ENCODE results near the gene CCDC14.
A peak's percentile ranks its signal among the peaks of the same experiment; 100 is the strongest.
"Not testable (repeated sequence)": the region's sequence is repeated elsewhere in the genome, so short reads cannot be mapped to it uniquely, and the experiment has no call there.

CCDC14 gene, protein sequence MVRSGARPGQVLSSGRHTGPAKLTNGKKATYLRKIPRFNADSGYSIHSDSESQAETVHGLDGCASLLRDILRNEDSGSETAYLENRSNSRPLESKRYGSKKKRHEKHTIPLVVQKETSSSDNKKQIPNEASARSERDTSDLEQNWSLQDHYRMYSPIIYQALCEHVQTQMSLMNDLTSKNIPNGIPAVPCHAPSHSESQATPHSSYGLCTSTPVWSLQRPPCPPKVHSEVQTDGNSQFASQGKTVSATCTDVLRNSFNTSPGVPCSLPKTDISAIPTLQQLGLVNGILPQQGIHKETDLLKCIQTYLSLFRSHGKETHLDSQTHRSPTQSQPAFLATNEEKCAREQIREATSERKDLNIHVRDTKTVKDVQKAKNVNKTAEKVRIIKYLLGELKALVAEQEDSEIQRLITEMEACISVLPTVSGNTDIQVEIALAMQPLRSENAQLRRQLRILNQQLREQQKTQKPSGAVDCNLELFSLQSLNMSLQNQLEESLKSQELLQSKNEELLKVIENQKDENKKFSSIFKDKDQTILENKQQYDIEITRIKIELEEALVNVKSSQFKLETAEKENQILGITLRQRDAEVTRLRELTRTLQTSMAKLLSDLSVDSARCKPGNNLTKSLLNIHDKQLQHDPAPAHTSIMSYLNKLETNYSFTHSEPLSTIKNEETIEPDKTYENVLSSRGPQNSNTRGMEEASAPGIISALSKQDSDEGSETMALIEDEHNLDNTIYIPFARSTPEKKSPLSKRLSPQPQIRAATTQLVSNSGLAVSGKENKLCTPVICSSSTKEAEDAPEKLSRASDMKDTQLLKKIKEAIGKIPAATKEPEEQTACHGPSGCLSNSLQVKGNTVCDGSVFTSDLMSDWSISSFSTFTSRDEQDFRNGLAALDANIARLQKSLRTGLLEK

DNA sequence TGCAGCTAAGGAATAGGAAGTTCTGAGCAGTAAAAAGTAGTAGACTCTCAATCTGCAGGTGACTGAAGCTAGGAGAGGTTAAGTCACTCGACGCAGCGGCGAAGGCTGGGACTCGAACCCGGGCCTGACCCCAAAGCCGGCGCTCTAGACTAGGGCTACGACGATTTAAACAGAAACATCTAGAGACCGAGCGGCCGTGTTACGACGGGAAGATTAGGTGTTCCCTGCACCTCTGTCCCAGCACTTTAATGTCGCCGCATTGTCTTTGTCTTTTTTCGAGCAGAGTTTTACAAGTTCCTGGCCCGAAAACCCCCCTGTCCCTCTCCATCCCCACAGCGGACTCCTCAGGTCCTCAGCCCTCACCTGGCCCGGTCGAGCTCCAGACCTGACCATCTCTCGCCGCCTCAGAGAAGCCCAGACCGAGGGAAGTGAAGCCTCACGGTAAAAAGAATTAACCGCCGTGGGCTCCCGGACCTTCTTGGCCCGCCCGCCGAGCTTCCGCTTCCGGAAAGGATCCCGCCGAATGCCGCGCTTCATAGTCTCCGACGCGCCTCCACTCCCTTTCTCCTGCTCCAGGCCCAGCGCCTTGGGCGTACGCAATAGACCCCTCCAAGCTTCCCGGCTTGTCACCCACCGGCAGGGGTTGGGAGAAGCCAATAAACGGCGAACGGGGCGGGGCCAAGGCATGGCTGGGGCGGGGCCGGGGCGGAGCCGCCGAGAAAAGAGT, at the start of gene CCDC14:
CCDC14 (minus strand) TSS at position 449 of the 727 bp plus-strand sequence; CDS start at position 393, 56 bp downstream.
- DNase-seq (ENCODE audit: low read depth), result peak; percentile 96

DNA sequence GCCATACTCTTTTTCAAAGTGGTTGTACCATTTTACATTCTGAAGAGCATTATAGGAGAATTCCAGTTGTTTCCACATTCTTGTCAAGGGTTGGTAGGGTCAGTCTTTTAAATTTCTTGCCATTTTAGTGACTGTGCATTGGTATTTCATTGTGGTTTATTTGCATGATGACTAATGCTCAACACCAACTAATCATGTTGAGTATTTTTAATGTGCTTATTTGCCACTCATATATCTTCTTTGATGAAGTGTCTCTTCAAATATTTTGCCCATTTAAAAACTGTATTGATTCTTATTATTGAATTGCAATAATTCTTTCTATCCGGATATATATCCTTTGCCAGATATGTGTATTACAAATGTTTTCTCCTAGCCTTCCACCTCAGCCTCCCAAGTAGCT, 47.3 kb upstream of the CCDC14 start:
- not testable (repeated sequence) for DNase-seq (ENCODE audit: low read depth)

DNA sequence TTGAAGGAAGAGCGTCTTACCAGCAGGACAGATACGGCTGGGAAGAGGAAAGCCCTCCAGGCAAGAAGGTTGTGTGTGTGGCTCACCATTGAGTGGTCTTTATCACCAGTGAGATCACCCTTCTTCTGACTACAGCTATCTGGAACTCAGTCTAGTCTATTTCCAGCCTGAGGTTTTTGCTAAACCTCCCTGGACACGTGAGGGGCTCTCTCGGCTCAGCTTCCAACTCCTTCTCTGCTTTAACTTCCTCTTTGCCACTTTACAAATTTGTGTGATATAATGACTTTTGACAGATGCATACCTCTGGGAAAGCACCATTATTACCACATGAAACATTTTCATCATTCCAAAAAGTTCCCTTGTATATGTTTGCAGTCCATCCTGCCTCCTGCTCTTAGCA, 46.2 kb upstream of the CCDC14 start:
- DNase-seq (ENCODE audit: low read depth), result no peak

DNA sequence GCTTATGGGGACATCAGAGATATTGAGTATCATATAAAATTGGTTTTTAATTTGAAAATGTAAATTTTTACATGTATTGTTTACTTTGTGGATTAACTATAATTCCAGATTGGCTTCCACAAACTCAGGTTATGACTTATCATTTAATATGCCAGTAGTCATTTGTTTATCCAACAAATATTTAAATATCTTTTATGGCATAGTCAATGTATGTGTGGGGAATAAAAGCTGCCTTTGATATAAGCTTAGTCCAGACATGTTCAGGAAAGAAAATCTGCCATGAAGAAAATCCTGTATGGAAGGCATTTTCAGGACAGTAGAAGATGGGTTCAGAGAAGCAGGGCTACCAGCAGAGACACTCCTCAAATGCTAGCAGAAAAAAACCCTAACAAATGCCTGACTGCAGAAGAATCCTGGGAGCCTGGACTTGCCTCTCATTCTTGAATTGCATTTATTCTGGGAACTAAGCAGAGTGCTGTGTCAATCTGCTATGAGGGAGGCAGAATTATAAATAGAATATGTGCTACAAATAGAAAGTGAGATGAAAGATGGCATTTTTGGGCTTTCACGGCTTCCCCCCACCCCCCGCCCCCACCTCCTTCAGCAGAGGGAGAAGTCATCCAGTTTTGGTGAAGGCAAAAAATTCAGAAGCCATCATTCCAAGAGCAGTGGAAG, 41.5 kb upstream of the CCDC14 start:
- not testable (repeated sequence) for DNase-seq (ENCODE audit: low read depth)

DNA sequence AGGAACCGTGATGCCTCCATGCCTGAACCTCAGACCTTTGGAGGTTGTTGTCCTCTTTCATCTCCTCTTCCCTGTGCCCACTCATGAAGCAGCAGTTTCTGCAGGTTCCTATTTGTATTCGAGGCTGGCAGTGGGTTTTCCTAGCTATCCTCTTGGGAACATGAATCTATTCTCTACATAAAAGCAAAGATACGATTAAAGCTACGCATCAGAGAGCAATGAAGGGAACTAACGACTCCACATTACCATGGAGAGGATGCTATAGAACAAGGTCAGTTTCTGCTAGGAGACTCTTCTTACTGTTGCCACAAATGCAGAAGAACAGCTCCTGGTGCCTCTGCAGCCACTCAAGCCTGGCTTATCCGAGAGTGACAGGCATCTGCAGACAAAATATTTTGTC, 40.3 kb upstream of the CCDC14 start:
- not testable (repeated sequence) for DNase-seq (ENCODE audit: low read depth)

DNA sequence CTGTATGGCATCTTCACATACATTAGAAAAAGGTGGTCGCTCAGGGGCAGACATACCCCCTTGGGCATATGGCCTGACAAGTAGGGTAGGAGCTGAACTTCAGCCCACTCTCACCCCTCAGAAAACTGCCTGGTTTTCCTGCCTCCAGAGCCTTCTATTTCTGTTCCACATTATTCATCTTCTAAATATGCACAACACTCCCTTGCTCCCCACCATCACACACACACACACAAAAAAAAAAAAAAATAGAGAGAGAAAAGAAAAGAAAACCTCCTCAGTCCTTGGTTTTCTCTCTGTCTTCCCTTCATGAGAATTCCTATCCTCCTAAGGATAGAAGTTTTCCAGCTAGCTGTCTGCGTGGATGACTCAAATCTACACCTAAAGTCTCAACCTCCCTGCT, 36.5 kb upstream of the CCDC14 start:
- no peak for DNase-seq (ENCODE audit: low read depth)

DNA sequence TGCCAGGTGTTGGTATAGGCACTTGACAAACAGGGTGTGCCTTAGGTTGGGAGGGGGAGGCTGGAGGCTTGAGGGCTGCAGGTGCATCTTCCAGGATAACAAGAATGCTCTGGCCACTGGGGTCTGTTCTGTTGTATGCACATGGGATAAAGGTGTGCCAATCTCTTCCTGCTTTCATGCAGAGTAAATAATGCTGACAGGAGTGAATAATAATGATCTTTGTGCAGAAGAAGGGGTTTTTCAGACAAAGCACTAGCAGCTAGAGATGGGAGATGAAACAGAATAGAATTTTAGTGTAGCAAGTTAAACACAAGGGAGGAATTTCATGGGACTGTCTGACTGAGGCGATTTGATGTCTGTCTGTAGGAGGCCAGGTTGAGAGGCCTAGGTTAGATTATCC, 32.8 kb upstream of the CCDC14 start:
- no peak for DNase-seq (ENCODE audit: low read depth)

DNA sequence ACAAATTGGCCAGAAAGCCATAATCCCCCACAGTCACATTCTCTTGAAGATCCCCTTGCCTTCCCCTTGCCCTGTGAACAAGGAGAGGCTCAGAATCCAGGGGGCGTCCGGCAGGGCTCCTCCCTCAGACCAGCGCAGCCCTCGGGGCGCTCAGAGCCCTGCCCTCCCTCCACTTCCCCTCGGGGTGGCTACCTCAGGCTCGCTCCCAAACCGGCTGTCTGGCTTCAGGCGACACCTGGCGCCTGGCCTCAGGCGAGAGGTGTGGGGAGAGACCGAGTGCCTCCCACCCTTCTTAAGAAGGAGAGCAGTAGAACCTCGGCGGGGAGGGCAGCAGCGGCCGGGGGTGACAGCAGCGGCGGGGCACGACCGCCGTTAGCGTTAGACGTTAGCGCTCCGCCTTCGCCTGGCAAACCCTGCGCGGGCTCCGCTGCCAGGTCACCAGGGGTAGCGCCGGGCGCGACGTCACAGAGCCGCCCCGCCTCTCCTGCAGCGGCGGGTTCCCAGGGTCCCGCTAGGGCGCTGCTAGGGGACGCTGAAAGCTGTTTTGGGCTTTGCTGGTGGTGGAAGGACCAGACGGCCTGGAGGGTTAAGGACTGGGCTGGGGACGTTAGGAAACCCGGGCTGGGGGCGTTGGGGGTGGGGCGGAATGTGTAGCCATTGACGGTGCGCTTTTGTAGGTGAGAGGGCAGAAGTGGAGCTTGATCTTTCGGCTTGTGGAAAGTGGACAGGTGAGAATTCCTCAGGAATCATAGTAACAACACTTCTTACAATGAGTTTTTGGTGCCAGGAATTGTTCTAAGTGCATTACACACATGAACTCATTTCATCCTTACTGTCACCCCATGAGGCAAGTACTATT, 30.9 kb upstream of the CCDC14 start, which contains the start of gene ROPN1:
ROPN1 (minus strand) TSS at position 395 of the 859 bp plus-strand sequence. CDS start 11,643 bp downstream, outside the sequence.
- DNase-seq (ENCODE audit: low read depth), result not testable (repeated sequence)

DNA sequence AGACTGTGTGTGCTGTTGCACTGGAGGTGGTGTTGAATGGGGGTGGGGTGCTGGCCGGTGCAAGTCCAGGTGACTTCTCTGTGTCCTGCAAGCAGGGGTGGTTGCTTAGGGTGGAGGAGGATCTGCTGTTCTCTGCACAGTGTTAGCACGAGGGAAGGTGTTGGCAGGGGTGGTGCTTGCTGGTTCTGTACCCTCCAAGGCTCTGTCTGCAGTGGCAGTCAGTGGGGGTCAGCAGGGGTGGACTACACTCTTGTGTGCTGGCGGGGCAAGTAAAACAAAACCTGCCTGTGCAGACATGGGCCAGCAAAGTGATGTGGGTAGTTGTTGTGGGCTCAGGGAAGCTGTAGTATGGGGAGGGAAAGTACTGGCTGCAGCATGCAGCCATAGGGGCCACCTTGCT, 25.4 kb upstream of the CCDC14 start:
- DNase-seq (ENCODE audit: low read depth), result no peak

DNA sequence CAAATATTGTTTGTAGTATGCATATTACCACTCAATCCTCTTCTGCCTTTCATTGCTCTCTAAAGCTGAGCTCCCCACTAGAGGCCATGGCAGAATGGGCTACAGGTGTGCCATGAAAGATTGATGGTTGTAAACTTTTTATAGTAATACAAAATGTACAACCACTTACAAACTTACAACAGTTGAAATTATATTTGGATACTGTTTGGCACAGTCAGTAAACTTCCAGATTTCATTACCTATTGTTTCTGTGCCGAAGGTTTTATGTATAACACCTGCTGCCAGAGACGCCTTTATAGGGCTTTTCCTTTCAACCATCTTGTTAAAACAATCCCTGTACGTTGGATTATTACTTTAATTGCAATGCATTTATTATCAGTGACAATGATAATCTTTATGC, 23.9 kb upstream of the CCDC14 start:
- DNase-seq (ENCODE audit: low read depth), result no peak

DNA sequence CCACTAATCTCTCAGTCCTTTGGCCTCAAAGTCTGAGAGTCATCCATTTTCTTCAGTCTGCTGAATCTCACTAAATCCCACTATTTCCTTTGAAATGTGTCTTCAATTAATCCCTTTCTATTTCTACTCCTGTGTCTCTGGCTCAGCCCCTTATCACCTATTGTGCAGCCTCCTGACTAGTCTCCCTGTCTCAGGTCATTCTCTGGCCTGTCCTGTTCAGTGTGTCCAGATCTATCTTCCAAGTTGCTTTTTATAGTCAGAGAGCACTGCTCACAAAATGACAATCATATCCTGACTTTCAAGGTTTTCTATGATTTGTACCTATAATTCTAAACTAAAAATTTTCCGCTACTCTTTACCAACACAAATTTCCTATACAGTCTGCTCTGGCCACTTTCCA, 23.3 kb upstream of the CCDC14 start:
- no peak for DNase-seq (ENCODE audit: low read depth)

DNA sequence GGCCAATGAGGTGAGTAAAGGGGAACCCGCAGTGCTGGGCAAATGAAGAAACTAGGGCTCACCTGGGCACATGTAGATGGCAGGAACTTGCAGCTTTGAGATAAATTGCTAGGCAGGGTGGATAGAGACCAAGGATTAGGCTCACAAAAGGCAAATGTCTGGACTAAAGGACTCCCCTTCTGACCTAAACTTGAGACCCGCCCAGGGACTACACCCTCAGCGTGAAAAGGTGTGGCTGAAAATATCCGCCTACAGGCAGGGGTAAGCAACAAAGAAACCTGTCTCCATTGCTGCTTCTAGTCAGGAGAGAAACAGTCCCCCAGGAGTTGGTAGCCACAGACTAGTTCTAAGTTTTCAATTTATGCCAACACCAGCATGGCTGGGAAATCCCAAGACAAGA, 20.3 kb upstream of the CCDC14 start:
- not testable (repeated sequence) for DNase-seq (ENCODE audit: low read depth)

DNA sequence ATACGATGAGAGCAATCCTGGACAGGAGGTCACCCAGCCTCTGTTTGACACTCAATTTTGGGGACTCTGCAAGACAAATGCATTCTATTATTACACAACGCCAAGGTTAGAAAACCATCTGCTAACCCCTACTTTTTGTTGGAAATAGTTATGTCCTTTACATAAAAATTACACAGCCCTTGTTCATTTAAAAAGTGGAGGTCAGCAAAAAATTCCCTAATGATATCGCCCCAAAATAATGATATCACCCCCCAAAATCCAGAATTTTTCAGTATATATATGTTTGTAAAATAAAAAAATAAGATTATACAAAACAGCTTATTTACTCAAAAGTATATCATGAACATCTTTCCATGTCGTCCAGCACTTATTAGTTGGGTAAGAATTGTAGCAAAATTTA, 19.5 kb upstream of the CCDC14 start:
- no peak for DNase-seq (ENCODE audit: low read depth)

DNA sequence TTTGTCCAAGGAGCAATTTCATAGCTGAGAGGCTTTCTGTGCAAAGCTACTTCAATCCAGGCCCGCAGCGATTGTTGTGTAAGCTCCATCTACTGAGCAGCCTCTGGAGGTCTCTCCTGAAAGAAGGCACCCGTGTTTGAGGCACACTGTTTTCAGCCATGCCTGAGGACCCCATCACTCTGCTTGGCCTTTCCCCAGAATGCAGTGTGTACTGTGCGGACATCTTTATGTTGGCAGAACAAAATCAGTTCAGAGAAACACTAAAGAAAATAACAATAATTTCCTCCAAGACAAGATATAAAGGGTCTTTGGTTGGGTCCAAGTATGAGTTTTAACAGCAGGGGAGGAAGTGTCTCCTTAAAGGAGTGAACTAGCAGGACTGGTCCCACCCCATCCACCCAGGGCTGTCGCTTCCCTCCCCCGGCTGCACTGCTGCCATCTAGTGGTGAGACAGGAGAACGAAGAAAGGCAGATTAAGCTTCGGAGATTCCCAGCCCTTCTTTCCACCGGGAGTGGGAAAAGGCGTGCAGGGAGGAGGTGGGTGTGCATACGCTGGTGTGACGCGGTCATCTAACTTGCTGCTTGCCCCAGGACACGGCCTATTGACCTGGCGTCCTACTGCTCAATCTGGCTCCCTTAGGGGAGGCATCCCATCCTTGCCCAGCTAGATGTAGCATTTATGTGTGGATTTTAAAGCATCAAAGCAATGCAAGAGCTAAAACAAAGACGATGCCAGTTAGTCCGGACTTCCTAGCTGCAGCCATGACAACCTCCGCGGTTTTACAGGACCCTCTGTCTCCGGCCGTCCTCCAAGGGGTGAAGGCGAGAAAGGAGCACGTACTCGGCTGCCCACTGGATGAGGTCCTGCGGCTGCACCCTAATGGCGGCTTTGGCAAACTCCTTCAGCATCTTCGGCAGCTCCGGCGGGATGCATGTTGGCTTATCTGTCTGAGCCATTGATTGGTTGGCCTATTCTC, 18.8 kb upstream of the CCDC14 start:
- peak; percentile 21 for DNase-seq (ENCODE audit: low read depth)

DNA sequence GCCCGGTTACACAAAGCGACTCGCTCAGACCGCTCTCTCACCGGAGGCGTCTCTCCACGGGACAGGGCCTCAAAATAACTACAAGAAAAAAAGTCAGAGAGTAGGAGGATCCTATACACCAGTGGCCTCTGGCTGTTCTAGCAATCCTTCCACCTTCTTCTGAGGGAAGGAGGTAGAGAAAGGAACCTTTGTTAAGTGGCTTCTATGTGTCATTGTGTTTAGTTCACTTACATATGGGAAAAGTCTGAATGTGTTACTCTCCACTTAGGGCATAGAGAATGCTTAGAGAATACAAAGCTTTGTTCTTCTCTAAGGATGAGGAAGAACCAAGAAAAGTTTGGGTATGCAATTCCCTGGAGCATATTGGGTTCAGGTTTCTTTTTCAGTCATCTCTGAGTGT, 15.9 kb upstream of the CCDC14 start:
- not testable (repeated sequence) for DNase-seq (ENCODE audit: low read depth)

DNA sequence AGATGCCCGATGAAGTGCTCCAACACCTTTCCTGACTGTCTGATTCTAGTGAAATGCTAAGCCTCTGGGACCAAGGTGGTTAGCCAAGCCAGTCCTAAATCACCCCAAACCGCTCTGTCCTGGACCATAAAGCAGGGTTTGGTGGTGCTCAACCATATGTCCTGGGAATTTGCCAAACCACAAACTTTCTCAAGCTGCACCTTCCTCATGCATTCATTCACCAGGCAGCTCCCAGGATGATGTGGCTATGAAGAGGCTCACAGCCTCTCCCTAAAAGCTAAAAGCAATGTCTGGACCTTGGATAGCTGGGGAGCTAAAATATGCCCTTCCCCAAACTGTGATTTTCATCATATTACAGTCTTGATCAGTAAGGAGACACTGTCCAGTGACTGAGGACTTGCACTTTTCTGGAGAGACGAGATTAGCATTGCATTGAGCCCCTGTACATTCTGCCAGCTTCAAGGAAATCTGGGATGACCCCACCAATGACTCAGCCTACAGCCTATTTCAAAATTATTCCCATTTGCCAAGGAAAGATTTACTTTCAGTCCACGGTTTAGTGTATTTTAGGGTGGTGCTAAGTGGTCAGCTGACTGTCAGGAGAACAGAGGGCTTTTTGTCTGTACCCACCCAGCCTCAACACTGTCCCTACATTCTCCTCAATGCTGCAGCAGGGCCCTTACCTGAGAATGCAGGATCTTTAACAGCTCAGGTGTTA, 15.3 kb upstream of the CCDC14 start:
- peak; percentile 26 for DNase-seq (ENCODE audit: low read depth)

DNA sequence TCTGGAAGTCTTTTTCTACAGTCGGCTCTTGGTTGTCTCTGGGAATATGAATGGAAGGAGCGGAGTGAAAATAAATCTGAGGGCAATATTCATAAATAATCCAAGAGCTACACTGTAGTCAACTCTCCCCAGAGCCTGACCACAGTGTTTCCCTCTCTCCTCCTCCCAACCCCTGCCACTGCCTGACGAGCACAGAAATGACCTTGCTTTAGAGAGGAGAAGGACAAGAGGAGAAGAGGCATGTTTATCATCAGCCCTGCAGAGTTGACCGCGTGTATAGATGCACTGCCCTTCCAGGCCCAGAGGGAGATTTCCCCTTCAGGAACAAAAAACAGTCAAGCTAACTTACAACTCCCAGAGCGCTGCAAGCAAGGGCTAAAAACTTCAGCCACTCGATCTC, 14.0 kb upstream of the CCDC14 start:
- not testable (repeated sequence) for DNase-seq (ENCODE audit: low read depth)

DNA sequence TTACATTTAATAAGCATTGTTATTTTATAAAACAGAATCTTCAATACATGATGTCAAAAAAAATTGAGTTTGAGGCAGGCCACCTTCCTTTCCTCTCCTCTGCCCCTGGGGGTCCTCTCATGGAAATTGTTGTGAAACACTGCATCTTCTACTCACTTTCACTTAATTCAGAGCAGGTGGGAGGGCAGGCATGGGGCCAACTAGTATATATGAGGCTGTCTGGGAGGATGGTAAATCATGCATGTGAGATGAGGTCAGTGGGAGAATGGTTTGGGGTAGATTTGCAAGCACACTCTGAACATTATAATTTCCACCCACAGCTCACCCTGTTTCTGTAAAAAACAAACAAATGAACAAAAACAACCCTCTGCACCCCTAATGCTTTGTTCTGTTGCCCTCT, 10.4 kb upstream of the CCDC14 start:
- DNase-seq (ENCODE audit: low read depth), result no peak

DNA sequence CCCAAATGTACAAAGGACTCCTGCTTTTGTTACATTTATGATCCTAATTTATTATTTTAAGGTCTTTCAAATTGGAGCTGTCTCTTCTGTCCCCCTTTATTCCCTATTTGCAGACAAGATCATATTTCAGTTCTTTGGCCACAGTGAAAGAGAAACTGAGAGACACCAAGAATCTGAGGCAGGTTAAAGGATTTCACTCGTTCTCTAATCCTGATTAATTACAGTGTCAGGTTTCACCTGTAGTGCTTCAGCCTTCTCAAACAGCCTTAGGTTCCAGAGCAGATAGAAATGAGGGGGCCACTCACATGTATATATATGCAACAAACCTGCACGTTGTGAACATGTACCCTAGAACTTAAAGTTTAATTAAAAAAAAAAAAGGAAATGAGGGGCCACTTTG, 6.2 kb upstream of the CCDC14 start:
- DNase-seq (ENCODE audit: low read depth), result not testable (repeated sequence)
